Measurements from ENCODE around the gene BEND5.

BEND5 gene

DNA sequence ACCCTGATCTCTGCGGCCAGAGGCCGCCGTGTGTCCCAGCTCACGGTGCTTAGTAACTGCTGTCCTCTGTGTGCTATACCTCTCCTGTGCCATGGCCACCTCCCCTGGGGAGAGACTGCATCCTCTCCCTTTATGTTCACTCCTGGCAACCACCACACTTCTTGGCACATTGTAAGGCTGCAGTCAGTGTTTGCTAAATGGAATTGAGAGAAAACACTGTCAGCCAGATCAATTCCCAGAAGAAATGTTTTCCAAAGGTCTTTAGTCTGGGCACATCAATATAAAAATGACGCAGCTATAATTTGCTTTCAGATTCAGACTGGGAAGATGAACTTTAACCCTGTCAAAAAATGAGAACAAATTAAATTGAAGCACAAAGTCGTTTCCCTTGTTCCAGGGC, 96.8 kb downstream of the BEND5 start:
- TF ChIP-seq, protein P1, sequence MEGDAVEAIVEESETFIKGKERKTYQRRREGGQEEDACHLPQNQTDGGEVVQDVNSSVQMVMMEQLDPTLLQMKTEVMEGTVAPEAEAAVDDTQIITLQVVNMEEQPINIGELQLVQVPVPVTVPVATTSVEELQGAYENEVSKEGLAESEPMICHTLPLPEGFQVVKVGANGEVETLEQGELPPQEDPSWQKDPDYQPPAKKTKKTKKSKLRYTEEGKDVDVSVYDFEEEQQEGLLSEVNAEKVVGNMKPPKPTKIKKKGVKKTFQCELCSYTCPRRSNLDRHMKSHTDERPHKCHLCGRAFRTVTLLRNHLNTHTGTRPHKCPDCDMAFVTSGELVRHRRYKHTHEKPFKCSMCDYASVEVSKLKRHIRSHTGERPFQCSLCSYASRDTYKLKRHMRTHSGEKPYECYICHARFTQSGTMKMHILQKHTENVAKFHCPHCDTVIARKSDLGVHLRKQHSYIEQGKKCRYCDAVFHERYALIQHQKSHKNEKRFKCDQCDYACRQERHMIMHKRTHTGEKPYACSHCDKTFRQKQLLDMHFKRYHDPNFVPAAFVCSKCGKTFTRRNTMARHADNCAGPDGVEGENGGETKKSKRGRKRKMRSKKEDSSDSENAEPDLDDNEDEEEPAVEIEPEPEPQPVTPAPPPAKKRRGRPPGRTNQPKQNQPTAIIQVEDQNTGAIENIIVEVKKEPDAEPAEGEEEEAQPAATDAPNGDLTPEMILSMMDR (IDR thresholded peaks at IDR 0.05; ENCODE audit: low read depth, low read length), result no peak
- Histone ChIP-seq H3K9me3 (ENCODE audit: severe bottlenecking) (no peaks in the 10 kb centered on the region), H3K27me3 (ENCODE audit: insufficient read depth, low read depth, severe bottlenecking) (no peaks in the 10 kb centered on the region), H3K27ac (no peak overlapping the region), H3K4me3 (ENCODE audit: low read depth, low read length) (no peak overlapping the region), H3K36me3 (no peaks in the 10 kb centered on the region)
- DNase-seq, result no peak

DNA sequence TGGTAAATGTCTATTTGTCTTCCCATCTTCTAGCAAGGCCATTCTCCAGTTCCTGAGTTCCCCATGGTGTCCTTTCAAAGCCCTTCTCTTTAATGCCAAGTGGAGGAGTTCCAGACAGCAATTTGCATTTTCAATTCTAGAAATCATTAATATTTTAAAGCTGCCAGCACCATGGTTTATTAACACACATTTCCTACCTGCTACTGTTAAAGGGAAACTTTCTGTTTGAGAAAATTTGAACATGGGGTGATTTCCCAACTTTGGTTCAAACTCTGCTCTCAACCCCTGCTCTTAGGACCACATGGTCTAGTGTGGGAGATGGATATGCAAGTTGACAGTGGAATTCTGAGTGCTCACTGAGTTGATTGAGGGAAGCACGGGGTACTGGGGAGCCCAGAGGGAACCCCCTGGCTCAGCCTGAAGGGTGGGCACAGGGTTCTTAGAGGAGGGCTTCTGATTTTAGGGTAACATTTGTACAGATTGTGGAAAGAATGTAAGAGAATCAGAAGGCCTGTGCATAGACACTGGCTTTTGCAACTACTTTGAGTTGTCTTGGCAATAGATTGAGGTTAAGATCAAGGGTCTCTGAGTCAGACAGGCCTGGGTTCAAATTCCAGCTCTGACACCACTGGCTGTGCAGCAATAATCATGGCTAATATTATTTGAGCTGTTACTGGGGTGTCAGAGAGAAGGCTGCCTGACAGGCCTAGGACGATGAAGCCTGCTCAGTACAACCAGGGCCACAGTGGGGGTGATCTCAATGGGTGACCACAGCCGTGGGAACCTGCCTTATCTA, 97.8 kb downstream of the BEND5 start:
- Histone ChIP-seq H3K4me3 (ENCODE audit: low read depth, low read length) (no peak overlapping the region), H3K27me3 (ENCODE audit: insufficient read depth, low read depth, severe bottlenecking) (no peaks in the 10 kb centered on the region), H3K36me3 (no peaks in the 10 kb centered on the region), H3K9me3 (ENCODE audit: severe bottlenecking) (no peaks in the 10 kb centered on the region), H3K27ac (no peak overlapping the region)
- TF ChIP-seq, protein P1 (IDR thresholded peaks at IDR 0.05; ENCODE audit: low read depth, low read length), result no peak
- no peak for DNase-seq
